Body of pancreas (tissue), 4 donors: Measurements from ENCODE around the gene PNLDC1. TPM values are rescaled to one million over a fixed set of nuclear protein-coding genes. Genes with fewer than 3 reads are reported as not detected.
"Not testable (repeated sequence)": the region's sequence is repeated elsewhere in the genome, so short reads cannot be mapped to it uniquely, and the experiment has no call there.

Source experiments
- ATAC-seq: fragments of 150-250 bp; one replicate; pipeline ENCODE4 v1.9.1; 2016
- DNase-seq, 4 donors: peaks; one replicate each; pipeline ENCODE4 v3.0.0-alpha.2; 2019
- H3K27ac ChIP-seq, 4 donors: fragments of 200-600 bp; sonication (generic); 1 replicate in 3 of 4; 2 replicates in 1 of 4; pipeline versions ENCODE4 v1.5.1 to v1.6.1; 2016 to 2019; ENCODE audit warnings: mild to moderate bottlenecking in 1 of 4, mixed read lengths in 1 of 4, moderate library complexity in 1 of 4
- H3K27me3 ChIP-seq, 2 donors: fragments of 200-600 bp; sonication (generic); one replicate each; pipeline ENCODE4 v1.6.0; 2016; ENCODE audit warnings: mild to moderate bottlenecking in 1 of 2
- H3K36me3 ChIP-seq, 2 donors: fragments of 200-600 bp; sonication (generic); replicated peaks in 1 of 2; 2 replicates each; pipeline ENCODE4 v1.5.1; 2016; ENCODE audit warnings: low read depth in 2 of 2; ENCODE audit not compliant: insufficient read depth in 1 of 2
- H3K4me1 ChIP-seq: fragments of 200-600 bp; sonication (generic); one replicate; pipeline ENCODE4 v1.6.0; 2016
- H3K4me3 ChIP-seq, 2 donors: fragments of 200-600 bp; sonication (generic); 1 replicate in 1 of 2; 2 replicates in 1 of 2; pipeline ENCODE4 v1.5.1; 2016 to 2019
- H3K9me3 ChIP-seq, 3 donors: fragments of 200-600 bp; sonication (generic); 1 replicate in 2 of 3; 2 replicates in 1 of 3; pipeline ENCODE4 v1.5.1; 2016
- POLR2A ChIP-seq, 3 donors: fragments of 450-650 bp; IDR thresholded peaks; one replicate each; pipeline ENCODE4 v1.6.1; 2016; ENCODE audit warnings: antibody characterized with exemption in 3 of 3, mild to moderate bottlenecking in 2 of 3
- WGBS, 2 donors: methylation state at CpG; one replicate each; pipeline ENCODE4 v1.1.5; 2017; 5-methylcytosine and 5-hydroxymethylcytosine counted together
- intact Hi-C: fragments of 100-400 bp; cut with DNase I; formaldehyde crosslinking; loops from one replicate; pipeline ENCODE4 v1.15.1; 2023
- total RNA-seq, 2 donors: library from RNA; depleted of rRNA; stranded (reverse); fragments of >200 nt; gene quantifications; one replicate each; pipeline ENCODE4 v1.1.0, GENCODE V29; 2016
- TF ChIP-seq, protein P1 (sequence below), 7 experiments: fragments of 450-650 bp in 4 of 7; fragments of 200-600 bp in 3 of 7; sonication (generic) in 3 of 7; IDR thresholded peaks; one replicate each; pipeline ENCODE4 v1.5.1; 2016 to 2019; ENCODE audit warnings: antibody characterized with exemption in 7 of 7

Gene PNLDC1
- total RNA-seq, 2 donors from 2014 or later, result 0.52 TPM; not detected in 1

DNA sequence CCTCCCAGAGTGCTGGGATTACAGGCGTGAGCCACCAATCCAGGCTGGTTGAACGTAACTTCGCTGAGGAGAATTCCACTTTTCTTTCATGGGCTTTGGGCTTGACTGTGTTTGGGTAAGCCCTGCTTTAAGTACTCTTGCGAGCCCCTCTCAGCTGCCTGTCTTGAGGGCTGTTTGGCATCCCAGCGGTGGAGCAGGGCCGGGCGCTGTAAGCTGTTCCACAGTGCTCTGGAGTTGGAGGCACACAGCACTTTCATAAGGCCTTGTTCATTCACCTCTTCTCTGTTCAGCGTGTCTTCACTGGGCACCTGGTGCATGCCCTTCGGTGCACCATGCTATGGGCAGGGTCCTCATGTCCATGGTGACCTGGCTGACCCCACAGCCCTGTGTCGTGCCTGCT, 21.6 kb downstream of the PNLDC1 start:
- peaks cover 1% of the 10 kb centered on the region for H3K4me1 ChIP-seq
- no peak for TF ChIP-seq POLR2A (IDR thresholded peaks at IDR 0.05)
- TF ChIP-seq, protein P1, sequence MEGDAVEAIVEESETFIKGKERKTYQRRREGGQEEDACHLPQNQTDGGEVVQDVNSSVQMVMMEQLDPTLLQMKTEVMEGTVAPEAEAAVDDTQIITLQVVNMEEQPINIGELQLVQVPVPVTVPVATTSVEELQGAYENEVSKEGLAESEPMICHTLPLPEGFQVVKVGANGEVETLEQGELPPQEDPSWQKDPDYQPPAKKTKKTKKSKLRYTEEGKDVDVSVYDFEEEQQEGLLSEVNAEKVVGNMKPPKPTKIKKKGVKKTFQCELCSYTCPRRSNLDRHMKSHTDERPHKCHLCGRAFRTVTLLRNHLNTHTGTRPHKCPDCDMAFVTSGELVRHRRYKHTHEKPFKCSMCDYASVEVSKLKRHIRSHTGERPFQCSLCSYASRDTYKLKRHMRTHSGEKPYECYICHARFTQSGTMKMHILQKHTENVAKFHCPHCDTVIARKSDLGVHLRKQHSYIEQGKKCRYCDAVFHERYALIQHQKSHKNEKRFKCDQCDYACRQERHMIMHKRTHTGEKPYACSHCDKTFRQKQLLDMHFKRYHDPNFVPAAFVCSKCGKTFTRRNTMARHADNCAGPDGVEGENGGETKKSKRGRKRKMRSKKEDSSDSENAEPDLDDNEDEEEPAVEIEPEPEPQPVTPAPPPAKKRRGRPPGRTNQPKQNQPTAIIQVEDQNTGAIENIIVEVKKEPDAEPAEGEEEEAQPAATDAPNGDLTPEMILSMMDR (IDR thresholded peaks at IDR 0.05), result no peak
- intact Hi-C loops, result no loop called here
- H3K27me3 ChIP-seq, result no peaks in the 10 kb centered on the region
- no peaks in the 10 kb centered on the region for H3K36me3 ChIP-seq
- DNase-seq (no peak), ATAC-seq (no peak)
- no peak overlapping the region for H3K4me3 ChIP-seq
- H3K9me3 ChIP-seq, result no peaks in the 10 kb centered on the region
- WGBS, 2 donors, result 86 to 89% methylated on average over 8 to 10 of the region's 10 CpGs
- no peak overlapping the region for H3K27ac ChIP-seq

- intact Hi-C loops, result no loop called here
- Histone ChIP-seq H3K4me1 (no peaks in the 10 kb centered on the region), H3K27ac (no peak overlapping the region), H3K4me3 (no peak overlapping the region), H3K36me3 (no peaks in the 10 kb centered on the region), H3K9me3 (no peaks in the 10 kb centered on the region), H3K27me3 (no peaks in the 10 kb centered on the region)
- DNase-seq, result no peak
- ATAC-seq, result no peak
- WGBS, 2 donors, result 89 to 97% methylated on average over 3 of the region's 3 CpGs
- TF ChIP-seq, protein P1 (IDR thresholded peaks at IDR 0.05), result no peak
- no peak for TF ChIP-seq POLR2A (IDR thresholded peaks at IDR 0.05)
Measured at GRCh38 chr6:159823953-159824352, 23.9 kb downstream of the PNLDC1 start.

GRCh38 chr6:159824690-159825089, 24.6 kb downstream of the PNLDC1 start:
- H3K36me3 ChIP-seq, DNase-seq, H3K27ac ChIP-seq, intact Hi-C loops, H3K9me3 ChIP-seq, H3K27me3 ChIP-seq, H3K4me3 ChIP-seq, ATAC-seq, H3K4me1 ChIP-seq: not testable (repeated sequence)
- 87 to 93% methylated on average over 9 of the region's 9 CpGs for WGBS, 2 donors

DNA sequence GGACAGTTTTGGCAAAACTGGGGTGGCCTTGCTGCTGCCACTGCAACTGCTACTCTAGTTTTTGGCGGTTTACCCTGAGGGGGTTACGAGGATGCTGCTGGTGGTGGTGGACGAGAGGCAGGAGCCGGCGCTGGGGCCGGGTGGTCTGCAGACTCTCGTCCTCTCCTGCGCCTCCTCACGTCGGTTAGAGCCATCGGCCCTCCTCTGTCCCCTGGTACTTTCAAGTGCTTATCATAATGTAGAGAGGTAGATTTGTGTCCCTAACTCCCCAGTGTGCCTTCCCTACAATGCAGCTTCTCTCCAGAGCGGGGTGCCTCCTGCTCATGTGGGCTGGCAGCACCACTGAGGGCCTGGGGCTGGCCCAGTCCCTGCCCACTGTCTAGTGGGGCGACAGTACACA, 25.9 kb downstream of the PNLDC1 start:
- DNase-seq (no peak), ATAC-seq (no peak)
- H3K4me3 ChIP-seq, result no peak overlapping the region
- 89 to 90% methylated on average over 11 to 13 of the region's 13 CpGs for WGBS, 2 donors
- no peak for TF ChIP-seq POLR2A (IDR thresholded peaks at IDR 0.05)
- TF ChIP-seq, protein P1 (IDR thresholded peaks at IDR 0.05), result no peak
- H3K36me3 ChIP-seq, result no peaks in the 10 kb centered on the region
- H3K27ac ChIP-seq, result no peak overlapping the region
- no peaks in the 10 kb centered on the region for H3K27me3 ChIP-seq
- intact Hi-C loops, result no loop called here
- peaks cover 5% of the 10 kb centered on the region for H3K4me1 ChIP-seq
- H3K9me3 ChIP-seq, result no peaks in the 10 kb centered on the region

DNA sequence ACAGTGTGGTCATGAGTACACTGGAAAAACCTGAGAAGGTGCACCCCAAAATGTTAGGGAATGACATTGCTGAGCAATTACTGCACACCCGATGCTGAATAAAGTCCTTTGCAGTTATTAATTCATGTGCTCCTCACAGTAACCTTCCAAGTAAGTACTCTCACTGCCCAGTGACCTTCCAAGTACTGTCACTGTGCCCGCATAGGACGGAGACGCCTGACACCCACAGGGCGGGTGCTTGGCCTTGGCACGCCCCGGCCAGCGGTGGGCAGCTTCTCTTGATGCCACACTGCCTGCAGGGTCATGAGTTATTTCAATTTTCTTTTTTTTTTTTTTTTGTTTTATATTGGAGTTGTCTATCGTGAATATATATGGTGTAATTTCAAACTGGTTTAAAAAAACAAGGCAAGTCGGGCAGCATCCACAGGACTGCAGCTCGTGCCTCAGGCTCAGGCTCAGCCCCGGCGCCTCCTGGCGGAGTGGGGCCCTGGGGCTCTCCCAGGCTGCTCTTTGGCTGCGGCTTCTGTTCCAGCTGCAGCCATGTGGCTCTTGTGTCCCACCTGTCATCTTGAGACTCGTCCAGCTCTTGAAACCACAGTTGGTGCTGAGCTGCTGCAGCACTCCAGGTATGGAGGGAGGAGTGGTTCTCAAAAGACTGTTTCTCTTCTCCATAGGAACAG, 27.0 kb downstream of the PNLDC1 start:
- ATAC-seq, result no peak
- no peak for DNase-seq
- intact Hi-C loops, result no loop called here
- Histone ChIP-seq H3K27ac (no peak overlapping the region), H3K4me1 (peaks cover 12% of the 10 kb centered on the region), H3K9me3 (no peaks in the 10 kb centered on the region), H3K36me3 (no peaks in the 10 kb centered on the region), H3K27me3 (no peaks in the 10 kb centered on the region), H3K4me3 (no peak overlapping the region)
- TF ChIP-seq POLR2A (IDR thresholded peaks at IDR 0.05), result no peak
- TF ChIP-seq, protein P1 (IDR thresholded peaks at IDR 0.05), result no peak
- 83 to 90% methylated on average over 16 of the region's 16 CpGs for WGBS, 2 donors
